ENCODE measurements around the gene OCA2.

The OCA2 gene

GRCh38 chr15:27932600-27932999 is 166.5 kb downstream of the OCA2 start:
- H2AFZ ChIP-seq (ENCODE audit: low read depth, low read length) = no peak overlapping the region
- no peaks in the 10 kb centered on the region for H4K20me1 ChIP-seq (ENCODE audit: insufficient read depth, low read length)
- H3K4me2 ChIP-seq (ENCODE audit: low read length) = no peak overlapping the region
- TF ChIP-seq EZH2phosphoT487 (IDR thresholded peaks at IDR 0.05; ENCODE audit: low read depth) (no peak), CTCF (IDR thresholded peaks at IDR 0.05; ENCODE audit: low read depth, low read length) (no peak)
- no peaks in the 10 kb centered on the region for H3K4me1 ChIP-seq (ENCODE audit: low read length)
- H3K36me3 ChIP-seq (replicated peaks; ENCODE audit: low read depth, low read length) = no peaks in the 10 kb centered on the region
- no peak overlapping the region for H3K9ac ChIP-seq (ENCODE audit: low read length)
- no peak overlapping the region for H3K27ac ChIP-seq (ENCODE audit: low read length)
- H3K79me2 ChIP-seq (ENCODE audit: low read length) = no peaks in the 10 kb centered on the region
- no peaks in the 10 kb centered on the region for H3K27me3 ChIP-seq (ENCODE audit: low read depth, low read length)
- H3K9me3 ChIP-seq (ENCODE audit: insufficient read depth, low read length) = no peaks in the 10 kb centered on the region
- H3K4me3 ChIP-seq (ENCODE audit: low read length) = no peak overlapping the region

GRCh38 chr15:27928386-27928785 is 170.7 kb downstream of the OCA2 start:
- TF ChIP-seq EZH2phosphoT487 (IDR thresholded peaks at IDR 0.05; ENCODE audit: low read depth) (no peak), CTCF (IDR thresholded peaks at IDR 0.05; ENCODE audit: low read depth, low read length) (no peak)
- Histone ChIP-seq H3K4me3 (ENCODE audit: low read length) (no peak overlapping the region), H3K9ac (ENCODE audit: low read length) (no peak overlapping the region), H3K27ac (ENCODE audit: low read length) (no peak overlapping the region), H3K36me3 (replicated peaks; ENCODE audit: low read depth, low read length) (no peaks in the 10 kb centered on the region), H3K4me1 (ENCODE audit: low read length) (no peaks in the 10 kb centered on the region), H3K27me3 (ENCODE audit: low read depth, low read length) (no peaks in the 10 kb centered on the region), H2AFZ (ENCODE audit: low read depth, low read length) (no peak overlapping the region), H4K20me1 (ENCODE audit: insufficient read depth, low read length) (no peaks in the 10 kb centered on the region), H3K9me3 (ENCODE audit: insufficient read depth, low read length) (no peaks in the 10 kb centered on the region), H3K79me2 (ENCODE audit: low read length) (no peaks in the 10 kb centered on the region), H3K4me2 (ENCODE audit: low read length) (no peak overlapping the region)

GRCh38 chr15:27912283-27912682 is 186.8 kb downstream of the OCA2 start:
- Histone ChIP-seq H3K9ac (ENCODE audit: low read length) (no peak overlapping the region), H3K27ac (ENCODE audit: low read length) (no peak overlapping the region), H3K79me2 (ENCODE audit: low read length) (no peaks in the 10 kb centered on the region), H3K4me2 (ENCODE audit: low read length) (no peak overlapping the region), H3K9me3 (ENCODE audit: insufficient read depth, low read length) (no peaks in the 10 kb centered on the region), H3K4me3 (ENCODE audit: low read length) (no peak overlapping the region), H3K36me3 (replicated peaks; ENCODE audit: low read depth, low read length) (no peaks in the 10 kb centered on the region), H2AFZ (ENCODE audit: low read depth, low read length) (no peak overlapping the region), H4K20me1 (ENCODE audit: insufficient read depth, low read length) (no peaks in the 10 kb centered on the region), H3K27me3 (ENCODE audit: low read depth, low read length) (no peaks in the 10 kb centered on the region), H3K4me1 (ENCODE audit: low read length) (no peaks in the 10 kb centered on the region)
- TF ChIP-seq CTCF (IDR thresholded peaks at IDR 0.05; ENCODE audit: low read depth, low read length) (no peak), EZH2phosphoT487 (IDR thresholded peaks at IDR 0.05; ENCODE audit: low read depth) (no peak)

- Histone ChIP-seq H2AFZ (ENCODE audit: low read depth, low read length) (no peak overlapping the region), H3K4me1 (ENCODE audit: low read length) (no peaks in the 10 kb centered on the region), H3K9me3 (ENCODE audit: insufficient read depth, low read length) (0 out of 2 replicates have a peak, but pooled peaks cover 3% of the 10 kb centered on the region), H3K9ac (ENCODE audit: low read length) (no peak overlapping the region), H4K20me1 (ENCODE audit: insufficient read depth, low read length) (no peaks in the 10 kb centered on the region), H3K36me3 (replicated peaks; ENCODE audit: low read depth, low read length) (no peaks in the 10 kb centered on the region), H3K4me3 (ENCODE audit: low read length) (no peak overlapping the region), H3K79me2 (ENCODE audit: low read length) (no peaks in the 10 kb centered on the region), H3K4me2 (ENCODE audit: low read length) (no peak overlapping the region), H3K27me3 (ENCODE audit: low read depth, low read length) (no peaks in the 10 kb centered on the region), H3K27ac (ENCODE audit: low read length) (no peak overlapping the region)
- TF ChIP-seq CTCF (IDR thresholded peaks at IDR 0.05; ENCODE audit: low read depth, low read length) = no peak
Observed at GRCh38 chr15:27906802-27907201, 192.3 kb downstream of the OCA2 start.
